Ascending aorta (tissue), 2 donors: ENCODE data around the gene IRF2BP2. TPM values are rescaled to one million over a fixed set of nuclear protein-coding genes. Genes with fewer than 3 reads are reported as not detected.

Experiments used
- DNase-seq, 2 donors: peaks; one replicate each; pipeline ENCODE4 v3.0.0-alpha.2; 2019; ENCODE audit warnings: low spot score in 2 of 2
- H3K27ac ChIP-seq, 2 donors: fragments of 200-600 bp; sonication (generic); one replicate each; pipeline ENCODE4 v1.5.1; 2016 to 2017; ENCODE audit warnings: mild to moderate bottlenecking in 1 of 2
- H3K27me3 ChIP-seq: fragments of 200-600 bp; sonication (generic); one replicate; pipeline ENCODE4 v1.5.1; 2017
- H3K36me3 ChIP-seq, 2 donors: fragments of 200-600 bp; sonication (generic); one replicate each; pipeline ENCODE4 v1.5.1; 2016
- H3K4me1 ChIP-seq, 2 donors: fragments of 200-600 bp; sonication (generic); one replicate each; pipeline ENCODE4 v1.5.1; 2016 to 2017; ENCODE audit warnings: mild to moderate bottlenecking in 1 of 2
- H3K4me3 ChIP-seq, 2 donors: fragments of 200-600 bp; sonication (generic); one replicate each; pipeline ENCODE4 v1.5.1; 2016 to 2017; ENCODE audit warnings: mild to moderate bottlenecking in 1 of 2
- H3K9me3 ChIP-seq, 2 donors: fragments of 200-600 bp; sonication (generic); one replicate each; pipeline ENCODE4 v1.5.1; 2016
- CTCF ChIP-seq, 3 experiments: fragments of 200-600 bp in 2 of 3; fragments of 450-650 bp in 1 of 3; sonication (generic) in 2 of 3; IDR thresholded peaks; one replicate each; pipeline ENCODE4 v1.5.1; 2016 to 2019; ENCODE audit warnings: antibody characterized with exemption in 3 of 3, mild to moderate bottlenecking in 1 of 3, moderate library complexity in 1 of 3
- intact Hi-C: fragments of 100-400 bp; cut with DNase I; formaldehyde crosslinking; loops from one replicate; pipeline ENCODE4 v1.15.1; 2023
- total RNA-seq: library from RNA; depleted of rRNA; stranded (reverse); fragments of >200 nt; gene quantifications from one replicate; pipeline ENCODE4 v1.1.0, GENCODE V29; 2016

The IRF2BP2 gene
- total RNA-seq, 1 donor from 2014 or later = 80.0 TPM

- intact Hi-C loops = no loop called here
- DNase-seq = peak in 1 of 2 donors; percentile 58
- H3K4me3 ChIP-seq = no peak overlapping the region
Measured at GRCh38 chr1:234593771-234594504, 16.0 kb downstream of the IRF2BP2 start.

GRCh38 chr1:234593109-234593508 is 16.9 kb downstream of the IRF2BP2 start:
- H3K4me1 ChIP-seq = peaks cover 0 to 17% of the 10 kb centered on the region in 2 donors
- no peaks in the 10 kb centered on the region for H3K27me3 ChIP-seq
- DNase-seq = no peak
- H3K4me3 ChIP-seq = no peak overlapping the region
- H3K36me3 ChIP-seq = no peaks in the 10 kb centered on the region
- no peak for TF ChIP-seq CTCF (IDR thresholded peaks at IDR 0.05)
- intact Hi-C loops = no loop called here
- H3K27ac ChIP-seq = no peak overlapping the region
- H3K9me3 ChIP-seq = no peaks in the 10 kb centered on the region

More at GRCh38 chr1:234593771-234594504, 16.0 kb downstream of the IRF2BP2 start:
- Histone ChIP-seq H3K4me1 (peaks cover 0 to 24% of the 10 kb centered on the region in 2 donors), H3K27ac (no peak overlapping the region), H3K9me3 (no peaks in the 10 kb centered on the region), H3K36me3 (no peaks in the 10 kb centered on the region), H3K27me3 (no peaks in the 10 kb centered on the region)
- TF ChIP-seq CTCF (IDR thresholded peaks at IDR 0.05) = no peak

- intact Hi-C loops = no loop called here
- Histone ChIP-seq H3K9me3 (no peaks in the 10 kb centered on the region), H3K27ac (no peak overlapping the region), H3K27me3 (no peaks in the 10 kb centered on the region), H3K36me3 (no peaks in the 10 kb centered on the region), H3K4me3 (no peak overlapping the region), H3K4me1 (peaks cover 0 to 18% of the 10 kb centered on the region in 2 donors)
- DNase-seq = no peak
- no peak for TF ChIP-seq CTCF (IDR thresholded peaks at IDR 0.05)
Measured at GRCh38 chr1:234592240-234592639, 17.7 kb downstream of the IRF2BP2 start.

- intact Hi-C loops = no loop called here
- DNase-seq = no peak
Measured at GRCh38 chr1:234591131-234591530, 18.8 kb downstream of the IRF2BP2 start.

GRCh38 chr1:234589854-234590620 is 19.9 kb downstream of the IRF2BP2 start:
- Histone ChIP-seq H3K4me1 (peaks cover 7 to 32% of the 10 kb centered on the region in 2 donors), H3K27me3 (no peaks in the 10 kb centered on the region), H3K36me3 (no peaks in the 10 kb centered on the region), H3K9me3 (no peaks in the 10 kb centered on the region), H3K4me3 (no peak overlapping the region), H3K27ac (peak overlapping the region in 1 of 2 donors; percentile 42)
- intact Hi-C loops = loop anchor here (10.0 kb wide), 2 partner anchors 735 to 915 kb away; partner anchors contain the start of genes ARID4B, B3GALNT2 and GGPS1
- no peak for DNase-seq
- TF ChIP-seq CTCF (IDR thresholded peaks at IDR 0.05) = no peak

More at GRCh38 chr1:234591131-234591530, 18.8 kb downstream of the IRF2BP2 start:
- Histone ChIP-seq H3K27ac (peak overlapping the region in 1 of 2 donors; percentile 38), H3K4me1 (peaks cover 0 to 22% of the 10 kb centered on the region in 2 donors), H3K36me3 (no peaks in the 10 kb centered on the region), H3K9me3 (no peaks in the 10 kb centered on the region), H3K27me3 (no peaks in the 10 kb centered on the region), H3K4me3 (no peak overlapping the region)
- TF ChIP-seq CTCF (IDR thresholded peaks at IDR 0.05) = no peak
